DLD1 (cell line): ENCODE results near the gene ZFPM1.

Source experiments
- in situ Hi-C: cut with HindIII; loops from 2 replicates; pipeline ENCODE4 v1.10.0; 2017; ENCODE audit warnings: low sequenced_read_pairs

ZFPM1 gene

GRCh38 chr16:88446061-88446460, 7.0 kb upstream of the ZFPM1 start:
- in situ Hi-C loops = loop anchor here (25.0 kb wide), 1 partner anchor 91 kb away; no protein-coding TSS in a partner anchor

GRCh38 chr16:88446736-88447135, 6.3 kb upstream of the ZFPM1 start:
- in situ Hi-C loops = loop anchor here (25.0 kb wide), 1 partner anchor 91 kb away; no protein-coding TSS in a partner anchor

- in situ Hi-C loops = loop anchor here (25.0 kb wide), 1 partner anchor 89 kb away; no protein-coding TSS in a partner anchor
Observed at GRCh38 chr16:88447881-88448280, 5.2 kb upstream of the ZFPM1 start.

- in situ Hi-C loops = loop anchor here (25.0 kb wide), 1 partner anchor 89 kb away; no protein-coding TSS in a partner anchor
Observed at GRCh38 chr16:88448461-88449266, 4.4 kb upstream of the ZFPM1 start.

GRCh38 chr16:88449267-88449561, 3.9 kb upstream of the ZFPM1 start:
- in situ Hi-C loops = loop anchor here (25.0 kb wide), 1 partner anchor 88 kb away; no protein-coding TSS in a partner anchor

- in situ Hi-C loops = no loop called here
Observed at GRCh38 chr16:88451586-88452481, 1.2 kb upstream of the ZFPM1 start.

- in situ Hi-C loops = no loop called here
Observed at GRCh38 chr16:88452482-88453216, 431 bp upstream of the ZFPM1 start.

- in situ Hi-C loops = no loop called here
Observed at GRCh38 chr16:88453611-88454522, 787 bp downstream of the ZFPM1 start.

- in situ Hi-C loops = no loop called here
Observed at GRCh38 chr16:88454523-88454947, 1.5 kb downstream of the ZFPM1 start.

GRCh38 chr16:88455610-88456355, 2.7 kb downstream of the ZFPM1 start:
- in situ Hi-C loops = no loop called here

GRCh38 chr16:88456356-88457292, 3.5 kb downstream of the ZFPM1 start:
- in situ Hi-C loops = no loop called here

GRCh38 chr16:88458039-88458772, 5.1 kb downstream of the ZFPM1 start:
- in situ Hi-C loops = no loop called here

GRCh38 chr16:88458773-88459235, 5.7 kb downstream of the ZFPM1 start:
- in situ Hi-C loops = no loop called here

- in situ Hi-C loops = no loop called here
Observed at GRCh38 chr16:88459366-88460073, 6.4 kb downstream of the ZFPM1 start.

- in situ Hi-C loops = no loop called here
Observed at GRCh38 chr16:88460496-88461330, 7.6 kb downstream of the ZFPM1 start.
